Endothelial cell (in vitro differentiated cells): ENCODE measurements around the gene RIPK1. TPM values are rescaled to one million over a fixed set of nuclear protein-coding genes. Genes with fewer than 3 reads are reported as not detected.
A peak's percentile ranks its signal among the peaks of the same experiment; 100 is the strongest.

ENCODE experiments used
- DNase-seq: peaks from one replicate; pipeline ENCODE4 v3.0.0; 2021; ENCODE audit warnings: low spot score
- H3K27ac Mint-ChIP-seq: one replicate; pipeline ENCODE4 v1.8.0; 2021; ENCODE audit warnings: mixed read lengths, inconsistent platforms; ENCODE audit not compliant: unreplicated experiment
- H3K27me3 Mint-ChIP-seq: one replicate; pipeline ENCODE4 v1.8.0; 2021; ENCODE audit warnings: mild to moderate bottlenecking, moderate library complexity, mixed read lengths, inconsistent platforms; ENCODE audit not compliant: unreplicated experiment
- H3K36me3 Mint-ChIP-seq: one replicate; pipeline ENCODE4 v1.8.0; 2021; ENCODE audit warnings: mild to moderate bottlenecking, low read depth, mixed read lengths, inconsistent platforms; ENCODE audit not compliant: unreplicated experiment
- H3K4me1 Mint-ChIP-seq: one replicate; pipeline ENCODE4 v1.8.0; 2021; ENCODE audit warnings: mild to moderate bottlenecking, mixed read lengths, inconsistent platforms; ENCODE audit not compliant: unreplicated experiment
- H3K4me3 Mint-ChIP-seq: one replicate; pipeline ENCODE4 v1.8.0; 2021; ENCODE audit warnings: mild to moderate bottlenecking, mixed read lengths, inconsistent platforms; ENCODE audit not compliant: unreplicated experiment
- H3K9me3 Mint-ChIP-seq: one replicate; pipeline ENCODE4 v1.8.0; 2021; ENCODE audit warnings: mixed read lengths, inconsistent platforms; ENCODE audit not compliant: unreplicated experiment
- total RNA-seq: library from RNA; stranded (reverse); fragmentation: NEBNext Ultra II Directional; extraction: Animal tissue kit (Norgen Biotek cat#: 25700); gene quantifications from one replicate; pipeline ENCODE4 v1.2.1, GENCODE V29; 2021; ENCODE audit not compliant: unreplicated experiment
- TF ChIP-seq, protein P1 (sequence below): fragments of 200-600 bp; sonication (generic); IDR thresholded peaks from one replicate; pipeline ENCODE4 v1.5.0; 2021; ENCODE audit warnings: antibody characterized with exemption; ENCODE audit not compliant: unreplicated experiment

The RIPK1 gene
- total RNA-seq, 1 donor from 2014 or later: 34.7 TPM

DNA sequence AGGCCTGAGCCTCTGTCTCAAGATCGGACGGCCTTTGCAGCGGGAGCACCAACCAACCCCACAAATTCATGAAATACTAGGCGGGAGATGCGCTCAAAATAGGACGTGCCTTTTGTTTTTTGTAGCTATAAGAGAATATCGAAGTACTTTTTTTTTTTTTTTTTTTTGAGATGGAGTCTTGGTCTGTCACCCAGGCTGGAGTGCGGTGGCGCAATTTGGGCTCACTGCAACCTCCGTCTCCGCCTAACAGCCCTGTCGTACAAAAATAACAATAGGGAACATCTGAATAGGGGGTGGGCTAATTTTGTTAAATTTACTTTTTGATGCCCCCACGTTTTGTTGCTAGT, 94.9 kb downstream of the RIPK1 start:
- no peak for DNase-seq
- Mint-ChIP-seq H3K4me3 (peak overlapping the region; percentile 83), H3K9me3 (no peaks in the 10 kb centered on the region), H3K27ac (no peak overlapping the region), H3K27me3 (peaks cover 5% of the 10 kb centered on the region), H3K36me3 (peaks cover 2% of the 10 kb centered on the region), H3K4me1 (peaks cover 37% of the 10 kb centered on the region)
- TF ChIP-seq, protein P1, sequence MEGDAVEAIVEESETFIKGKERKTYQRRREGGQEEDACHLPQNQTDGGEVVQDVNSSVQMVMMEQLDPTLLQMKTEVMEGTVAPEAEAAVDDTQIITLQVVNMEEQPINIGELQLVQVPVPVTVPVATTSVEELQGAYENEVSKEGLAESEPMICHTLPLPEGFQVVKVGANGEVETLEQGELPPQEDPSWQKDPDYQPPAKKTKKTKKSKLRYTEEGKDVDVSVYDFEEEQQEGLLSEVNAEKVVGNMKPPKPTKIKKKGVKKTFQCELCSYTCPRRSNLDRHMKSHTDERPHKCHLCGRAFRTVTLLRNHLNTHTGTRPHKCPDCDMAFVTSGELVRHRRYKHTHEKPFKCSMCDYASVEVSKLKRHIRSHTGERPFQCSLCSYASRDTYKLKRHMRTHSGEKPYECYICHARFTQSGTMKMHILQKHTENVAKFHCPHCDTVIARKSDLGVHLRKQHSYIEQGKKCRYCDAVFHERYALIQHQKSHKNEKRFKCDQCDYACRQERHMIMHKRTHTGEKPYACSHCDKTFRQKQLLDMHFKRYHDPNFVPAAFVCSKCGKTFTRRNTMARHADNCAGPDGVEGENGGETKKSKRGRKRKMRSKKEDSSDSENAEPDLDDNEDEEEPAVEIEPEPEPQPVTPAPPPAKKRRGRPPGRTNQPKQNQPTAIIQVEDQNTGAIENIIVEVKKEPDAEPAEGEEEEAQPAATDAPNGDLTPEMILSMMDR: no peak

DNA sequence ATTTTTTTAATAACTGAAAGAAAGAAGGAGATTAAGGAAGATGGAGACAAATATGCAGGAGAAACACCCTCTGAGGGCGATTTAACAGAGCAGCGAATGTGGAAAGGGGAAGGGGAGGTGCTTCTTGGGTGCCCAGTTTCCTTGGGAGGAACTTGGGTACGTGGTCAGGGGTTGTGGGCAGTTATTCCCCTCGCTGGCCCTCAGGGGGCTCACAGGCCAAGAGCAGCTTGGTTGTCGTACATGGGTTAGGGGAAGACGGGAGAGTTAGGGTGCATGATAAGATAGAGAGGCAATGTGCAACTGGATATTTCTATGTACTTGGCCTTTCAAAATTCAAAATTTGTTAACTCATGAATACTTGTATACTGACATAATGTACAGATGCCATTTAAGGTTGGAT, 96.1 kb downstream of the RIPK1 start:
- DNase-seq: no peak
- TF ChIP-seq, protein P1: no peak
- H3K4me1 Mint-ChIP-seq: peaks cover 35% of the 10 kb centered on the region
- H3K9me3 Mint-ChIP-seq: no peaks in the 10 kb centered on the region
- no peak overlapping the region for H3K27ac Mint-ChIP-seq
- no peak overlapping the region for H3K4me3 Mint-ChIP-seq
- H3K27me3 Mint-ChIP-seq: peaks cover 2% of the 10 kb centered on the region
- H3K36me3 Mint-ChIP-seq: no peaks in the 10 kb centered on the region

Other genes with a start within 250 kb of the RIPK1 start
- 16.6 TPM for gene SERPINB1, start 226.6 kb upstream of the RIPK1 start, total RNA-seq
- 23.0 TPM for gene SERPINB9, start 165.2 kb upstream of the RIPK1 start, total RNA-seq
- gene SERPINB6, start 96.9 kb upstream of the RIPK1 start, total RNA-seq: 186 TPM
- 58.8 TPM for gene NQO2, start 68.6 kb upstream of the RIPK1 start, total RNA-seq
- gene BPHL, start 50.2 kb downstream of the RIPK1 start, total RNA-seq: 35.4 TPM
- 73.6 TPM for gene TUBB2A, start 89.0 kb downstream of the RIPK1 start, total RNA-seq
- gene TUBB2B, start 159.2 kb downstream of the RIPK1 start, total RNA-seq: 93.2 TPM
- gene PSMG4, start 190.5 kb downstream of the RIPK1 start, total RNA-seq: 9.7 TPM